ENCODE results near the gene RAP1GAP. TPM values are rescaled to one million over a fixed set of nuclear protein-coding genes. Genes with fewer than 3 reads are reported as not detected.

The RAP1GAP gene
- total and polyA plus RNA-seq, 2 of the 13 experiments (the other 11 are each of a cell fraction or from before 2014, with no cell fraction given), result 11.9 to 37.5 TPM

DNA sequence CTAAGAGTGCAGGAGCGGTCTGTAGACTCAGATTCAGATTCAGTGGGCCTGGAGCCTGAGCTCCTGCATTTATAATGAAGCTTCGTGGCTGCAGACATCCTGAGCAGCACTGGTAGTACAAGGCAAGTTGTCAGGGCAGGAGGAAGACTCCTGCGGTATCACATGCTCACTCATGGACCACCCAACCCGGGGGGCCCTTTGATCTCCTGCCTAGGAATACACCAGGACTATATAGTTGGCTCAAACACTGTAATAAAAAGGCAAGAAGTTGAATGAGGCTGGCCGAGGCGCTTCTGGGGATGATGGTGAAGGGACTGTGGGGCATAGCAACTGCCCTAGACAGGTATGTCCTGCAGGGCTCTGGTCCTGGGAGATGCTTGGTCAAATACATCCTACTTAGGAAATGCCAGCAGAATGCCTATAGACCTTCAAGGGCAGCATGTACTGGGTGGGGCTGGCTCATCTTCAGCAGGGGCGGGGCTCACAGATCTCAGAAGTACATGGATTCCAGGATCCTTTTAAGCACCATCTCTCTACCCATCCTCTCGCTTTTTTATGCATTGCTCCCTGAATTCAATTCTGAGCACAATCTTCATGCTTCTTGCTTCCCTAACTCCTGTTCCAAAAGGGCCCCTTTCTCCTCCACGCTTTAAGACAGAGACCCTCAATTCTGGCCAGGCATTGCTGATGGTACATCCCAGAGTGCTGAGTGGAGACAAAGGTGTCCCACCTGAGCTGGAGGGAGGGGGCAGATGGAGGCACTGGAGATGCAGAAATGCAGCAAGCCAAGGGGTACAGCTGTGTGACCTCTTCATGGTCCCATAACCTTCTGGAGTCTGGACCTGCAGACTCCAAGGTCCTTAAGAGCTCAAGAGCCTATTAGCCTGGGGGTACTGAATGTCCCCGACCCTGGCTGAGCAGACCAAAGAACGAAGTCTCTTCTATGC lies 2.1 kb upstream of the RAP1GAP start:
- Histone ChIP-seq H3K9me3 (ENCODE audit: low read length) (no peaks in the 10 kb centered on the region), H3K27me3 (ENCODE audit: control insufficient read depth in 1 of 2, insufficient read depth in 2 of 2, low read length in 2 of 2) (no peaks in the 10 kb centered on the region), H4K20me1 (ENCODE audit: insufficient read depth, low read length) (peaks cover 5% of the 10 kb centered on the region), H3K79me2 (ENCODE audit: insufficient read depth, low read length) (peaks cover 10% of the 10 kb centered on the region), H2AFZ (ENCODE audit: low read length) (no peak overlapping the region), H3K36me3 (replicated peaks in 1 of 2; ENCODE audit: control insufficient read depth in 1 of 2, insufficient read depth in 2 of 2, low read length in 2 of 2) (peaks cover 0 to 7% of the 10 kb centered on the region in 2 experiments; a peak in 2 of 5 replicates), H3K4me3 (replicated peaks in 1 of 3; ENCODE audit: insufficient read depth in 1 of 3, low read depth in 2 of 3, low read length in 3 of 3) (no peak overlapping the region), H3K4me2 (ENCODE audit: low read depth, low read length) (peak overlapping the region; percentile 89; the same call in 1 of the 2 replicates), H3K4me1 (ENCODE audit: insufficient read depth, low read length) (peaks cover 61% of the 10 kb centered on the region), H3K27ac (ENCODE audit: extremely low read length, insufficient read depth, low read length) (no peak overlapping the region), H3K9ac (ENCODE audit: insufficient read depth, low read depth, low read length) (no peak overlapping the region)
- FAIRE-seq (no peak), DNase-seq (ENCODE audit: low spot score) (no peak), ATAC-seq (no peak)
- TF ChIP-seq, protein P1, sequence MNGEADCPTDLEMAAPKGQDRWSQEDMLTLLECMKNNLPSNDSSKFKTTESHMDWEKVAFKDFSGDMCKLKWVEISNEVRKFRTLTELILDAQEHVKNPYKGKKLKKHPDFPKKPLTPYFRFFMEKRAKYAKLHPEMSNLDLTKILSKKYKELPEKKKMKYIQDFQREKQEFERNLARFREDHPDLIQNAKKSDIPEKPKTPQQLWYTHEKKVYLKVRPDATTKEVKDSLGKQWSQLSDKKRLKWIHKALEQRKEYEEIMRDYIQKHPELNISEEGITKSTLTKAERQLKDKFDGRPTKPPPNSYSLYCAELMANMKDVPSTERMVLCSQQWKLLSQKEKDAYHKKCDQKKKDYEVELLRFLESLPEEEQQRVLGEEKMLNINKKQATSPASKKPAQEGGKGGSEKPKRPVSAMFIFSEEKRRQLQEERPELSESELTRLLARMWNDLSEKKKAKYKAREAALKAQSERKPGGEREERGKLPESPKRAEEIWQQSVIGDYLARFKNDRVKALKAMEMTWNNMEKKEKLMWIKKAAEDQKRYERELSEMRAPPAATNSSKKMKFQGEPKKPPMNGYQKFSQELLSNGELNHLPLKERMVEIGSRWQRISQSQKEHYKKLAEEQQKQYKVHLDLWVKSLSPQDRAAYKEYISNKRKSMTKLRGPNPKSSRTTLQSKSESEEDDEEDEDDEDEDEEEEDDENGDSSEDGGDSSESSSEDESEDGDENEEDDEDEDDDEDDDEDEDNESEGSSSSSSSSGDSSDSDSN (CRISPR knock-in tag; IDR thresholded peaks at IDR 0.05), result no peak
- TF ChIP-seq ZNF782 (CRISPR knock-in tag; IDR thresholded peaks at IDR 0.05; ENCODE audit: borderline replicate concordance), result no peak
- no peak for TF ChIP-seq SMC3 (IDR thresholded peaks at IDR 0.05; ENCODE audit: low read length)
- no peak for TF ChIP-seq TCF7 (IDR thresholded peaks at IDR 0.05; ENCODE audit: low read depth)
- TF ChIP-seq, protein P2, sequence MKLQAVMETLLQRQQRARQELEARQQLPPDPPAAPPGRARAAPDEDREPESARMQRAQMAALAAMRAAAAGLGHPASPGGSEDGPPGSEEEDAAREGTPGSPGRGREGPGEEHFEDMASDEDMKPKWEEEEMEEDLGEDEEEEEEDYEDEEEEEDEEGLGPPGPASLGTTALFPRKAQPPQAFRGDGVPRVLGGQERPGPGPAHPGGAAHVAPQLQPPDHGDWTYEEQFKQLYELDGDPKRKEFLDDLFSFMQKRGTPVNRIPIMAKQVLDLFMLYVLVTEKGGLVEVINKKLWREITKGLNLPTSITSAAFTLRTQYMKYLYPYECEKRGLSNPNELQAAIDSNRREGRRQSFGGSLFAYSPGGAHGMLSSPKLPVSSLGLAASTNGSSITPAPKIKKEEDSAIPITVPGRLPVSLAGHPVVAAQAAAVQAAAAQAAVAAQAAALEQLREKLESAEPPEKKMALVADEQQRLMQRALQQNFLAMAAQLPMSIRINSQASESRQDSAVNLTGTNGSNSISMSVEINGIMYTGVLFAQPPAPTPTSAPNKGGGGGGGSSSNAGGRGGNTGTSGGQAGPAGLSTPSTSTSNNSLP (IDR thresholded peaks at IDR 0.05; ENCODE audit: low read depth, low read length), result no peak
- no peak for TF ChIP-seq YY1 (IDR thresholded peaks at IDR 0.05; ENCODE audit: insufficient read depth, insufficient replicate concordance, low read depth, low read length)
- TF ChIP-seq, protein P3, sequence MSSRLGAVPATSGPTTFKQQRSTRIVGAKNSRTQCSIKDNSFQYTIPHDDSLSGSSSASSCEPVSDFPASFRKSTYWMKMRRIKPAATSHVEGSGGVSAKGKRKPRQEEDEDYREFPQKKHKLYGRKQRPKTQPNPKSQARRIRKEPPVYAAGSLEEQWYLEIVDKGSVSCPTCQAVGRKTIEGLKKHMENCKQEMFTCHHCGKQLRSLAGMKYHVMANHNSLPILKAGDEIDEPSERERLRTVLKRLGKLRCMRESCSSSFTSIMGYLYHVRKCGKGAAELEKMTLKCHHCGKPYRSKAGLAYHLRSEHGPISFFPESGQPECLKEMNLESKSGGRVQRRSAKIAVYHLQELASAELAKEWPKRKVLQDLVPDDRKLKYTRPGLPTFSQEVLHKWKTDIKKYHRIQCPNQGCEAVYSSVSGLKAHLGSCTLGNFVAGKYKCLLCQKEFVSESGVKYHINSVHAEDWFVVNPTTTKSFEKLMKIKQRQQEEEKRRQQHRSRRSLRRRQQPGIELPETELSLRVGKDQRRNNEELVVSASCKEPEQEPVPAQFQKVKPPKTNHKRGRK (CRISPR knock-in tag; IDR thresholded peaks at IDR 0.05), result no peak
- TF ChIP-seq, protein P4, sequence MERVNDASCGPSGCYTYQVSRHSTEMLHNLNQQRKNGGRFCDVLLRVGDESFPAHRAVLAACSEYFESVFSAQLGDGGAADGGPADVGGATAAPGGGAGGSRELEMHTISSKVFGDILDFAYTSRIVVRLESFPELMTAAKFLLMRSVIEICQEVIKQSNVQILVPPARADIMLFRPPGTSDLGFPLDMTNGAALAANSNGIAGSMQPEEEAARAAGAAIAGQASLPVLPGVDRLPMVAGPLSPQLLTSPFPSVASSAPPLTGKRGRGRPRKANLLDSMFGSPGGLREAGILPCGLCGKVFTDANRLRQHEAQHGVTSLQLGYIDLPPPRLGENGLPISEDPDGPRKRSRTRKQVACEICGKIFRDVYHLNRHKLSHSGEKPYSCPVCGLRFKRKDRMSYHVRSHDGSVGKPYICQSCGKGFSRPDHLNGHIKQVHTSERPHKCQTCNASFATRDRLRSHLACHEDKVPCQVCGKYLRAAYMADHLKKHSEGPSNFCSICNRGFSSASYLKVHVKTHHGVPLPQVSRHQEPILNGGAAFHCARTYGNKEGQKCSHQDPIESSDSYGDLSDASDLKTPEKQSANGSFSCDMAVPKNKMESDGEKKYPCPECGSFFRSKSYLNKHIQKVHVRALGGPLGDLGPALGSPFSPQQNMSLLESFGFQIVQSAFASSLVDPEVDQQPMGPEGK (CRISPR knock-in tag; IDR thresholded peaks at IDR 0.05), result no peak
- no peak for TF ChIP-seq KMT2B (CRISPR knock-in tag; IDR thresholded peaks at IDR 0.05)
- TF ChIP-seq CHD2 (IDR thresholded peaks at IDR 0.05; ENCODE audit: low read depth, low read length), result no peak
- TF ChIP-seq ATF7-NPFF (CRISPR knock-in tag; IDR thresholded peaks at IDR 0.05; ENCODE audit: low read depth), result no peak
- no peak for TF ChIP-seq ZNF614 (CRISPR knock-in tag; IDR thresholded peaks at IDR 0.05; ENCODE audit: borderline replicate concordance)
- WGBS (ENCODE audit: low lambda C conversion rate), result 67% methylated on average over 11 of the region's 11 CpGs
- CTCF ChIA-PET (ENCODE audit: low intra/inter-chr PET ratio, low total read pairs), result no interaction called here
- in situ Hi-C loops (cut with HindIII; ENCODE audit: extremely low pct_ligation_motif_present, low pct_unique_long_range_greater_than_20kb), result no loop called here
- POLR2A ChIA-PET, result no interaction called here
- intact Hi-C loops (cut with micrococcal nuclease; ENCODE audit: unreplicated experiment), result no loop called here
- BruUV-seq (replicated peaks), result no TSS peak

All from HepG2 (cell line).